ACC112 (cell line): Measurements from ENCODE around the gene SELENOF.
"Not testable (repeated sequence)": the region's sequence is repeated elsewhere in the genome, so short reads cannot be mapped to it uniquely, and the experiment has no call there.

ENCODE experiments used
- H2AFZ ChIP-seq: fragments of 200-600 bp; sonication (generic); one replicate; pipeline ENCODE4 v1.6.0; 2017; ENCODE audit warnings: antibody characterized with exemption, low read length; ENCODE audit not compliant: unreplicated experiment
- H3K27ac ChIP-seq: fragments of 200-600 bp; sonication (generic); 2 replicates; pipeline ENCODE4 v1.5.1; 2014; ENCODE audit warnings: low read depth, mild to moderate bottlenecking, antibody characterized with exemption, low read length, moderate library complexity
- H3K27me3 ChIP-seq: fragments of 200-600 bp; sonication (generic); 2 replicates; pipeline ENCODE4 v1.6.1; 2014; ENCODE audit warnings: mild to moderate bottlenecking, antibody characterized with exemption, low read length, moderate library complexity, mixed read lengths; ENCODE audit not compliant: insufficient read depth
- H3K36me3 ChIP-seq: fragments of 200-600 bp; sonication (generic); 2 replicates; pipeline ENCODE4 v1.6.1; 2016; ENCODE audit warnings: mild to moderate bottlenecking, antibody characterized with exemption, low read length, moderate library complexity, mixed read lengths; ENCODE audit not compliant: insufficient read depth
- H3K4me1 ChIP-seq: fragments of 200-600 bp; sonication (generic); one replicate; pipeline ENCODE4 v1.6.1; 2016; ENCODE audit warnings: low read length, mixed read lengths; ENCODE audit not compliant: insufficient read depth, unreplicated experiment, control insufficient read depth
- H3K4me3 ChIP-seq: fragments of 200-600 bp; sonication (generic); 2 replicates; pipeline ENCODE4 v1.5.1; 2014; ENCODE audit warnings: mild to moderate bottlenecking, low read depth, low read length
- H3K79me2 ChIP-seq: fragments of 200-600 bp; sonication (generic); one replicate; pipeline ENCODE4 v1.6.0; 2016; ENCODE audit warnings: low read length; ENCODE audit not compliant: control insufficient read depth, unreplicated experiment, insufficient read depth

The SELENOF gene

GRCh38 chr1:86916752-86917151, 2.8 kb upstream of the SELENOF start:
- Histone ChIP-seq H3K4me3 (peak overlapping the region; percentile 87; the same call in 1 of the 2 replicates), H3K27ac (no peak overlapping the region), H3K27me3 (no peaks in the 10 kb centered on the region), H3K4me1 (peaks cover 10% of the 10 kb centered on the region), H3K79me2 (peaks cover 56% of the 10 kb centered on the region), H2AFZ (no peak overlapping the region), H3K36me3 (peaks cover 4% of the 10 kb centered on the region; the same call in 1 of the 2 replicates)

- Histone ChIP-seq H2AFZ (peak overlapping the region; percentile 77), H3K79me2 (peaks cover 62% of the 10 kb centered on the region), H3K4me3 (peak overlapping the region; percentile 87), H3K27ac (no peak overlapping the region), H3K36me3 (no peaks in the 10 kb centered on the region), H3K4me1 (peaks cover 13% of the 10 kb centered on the region), H3K27me3 (no peaks in the 10 kb centered on the region)
Measured at GRCh38 chr1:86915737-86916235, 1.9 kb upstream of the SELENOF start.

- Histone ChIP-seq H3K36me3 (no peaks in the 10 kb centered on the region), H3K4me1 (peaks cover 14% of the 10 kb centered on the region), H2AFZ (peak overlapping the region; percentile 77), H3K27me3 (no peaks in the 10 kb centered on the region), H3K27ac (peak overlapping the region; percentile 17; the same call in 1 of the 2 replicates), H3K4me3 (peak overlapping the region; percentile 87), H3K79me2 (peaks cover 62% of the 10 kb centered on the region)
Measured at GRCh38 chr1:86914998-86915736, 1.2 kb upstream of the SELENOF start.

- no peaks in the 10 kb centered on the region for H3K36me3 ChIP-seq
- peak within 1 kb of the TSS; percentile 89 for H3K4me3 ChIP-seq
- peak within 1 kb of the TSS; percentile 77 for H3K27ac ChIP-seq
- no peaks in the 10 kb centered on the region for H3K27me3 ChIP-seq
- H3K79me2 ChIP-seq = peaks cover 67% of the 10 kb centered on the region
- peaks cover 14% of the 10 kb centered on the region for H3K4me1 ChIP-seq
- peak within 1 kb of the TSS; percentile 77 for H2AFZ ChIP-seq
Measured at GRCh38 chr1:86914601-86914997, 673 bp upstream of the SELENOF start, which contains the start of gene HS2ST1. HS2ST1 (plus strand) TSS chr1:86914635.

GRCh38 chr1:86913399-86913895, 479 bp downstream of the SELENOF start:
- Histone ChIP-seq H3K36me3 (no peaks in the 10 kb centered on the region), H3K27ac (peak overlapping the region; percentile 77), H2AFZ (peak overlapping the region; percentile 54), H3K79me2 (peaks cover 78% of the 10 kb centered on the region), H3K4me1 (peaks cover 14% of the 10 kb centered on the region), H3K27me3 (no peaks in the 10 kb centered on the region), H3K4me3 (peak overlapping the region; percentile 89)

GRCh38 chr1:86912281-86912900, 1.5 kb downstream of the SELENOF start:
- no peaks in the 10 kb centered on the region for H3K27me3 ChIP-seq
- H3K79me2 ChIP-seq = peaks cover 88% of the 10 kb centered on the region
- H3K4me3 ChIP-seq = peak overlapping the region; percentile 89
- H3K36me3 ChIP-seq = peaks cover 4% of the 10 kb centered on the region; the same call in 1 of the 2 replicates
- H3K27ac ChIP-seq = no peak overlapping the region
- H2AFZ ChIP-seq = no peak overlapping the region
- peaks cover 14% of the 10 kb centered on the region for H3K4me1 ChIP-seq

GRCh38 chr1:86906419-86906818, 7.5 kb downstream of the SELENOF start:
- no peak overlapping the region for H3K27ac ChIP-seq
- no peak overlapping the region for H2AFZ ChIP-seq
- H3K79me2 ChIP-seq = peaks cover 89% of the 10 kb centered on the region
- peaks cover 4% of the 10 kb centered on the region for H3K4me1 ChIP-seq
- H3K27me3 ChIP-seq = no peaks in the 10 kb centered on the region
- H3K36me3 ChIP-seq = peaks cover 19% of the 10 kb centered on the region
- no peak overlapping the region for H3K4me3 ChIP-seq

GRCh38 chr1:86905875-86906274, 8.1 kb downstream of the SELENOF start:
- no peaks in the 10 kb centered on the region for H3K27me3 ChIP-seq
- H2AFZ ChIP-seq = no peak overlapping the region
- no peak overlapping the region for H3K27ac ChIP-seq
- no peak overlapping the region for H3K4me3 ChIP-seq
- peaks cover 2% of the 10 kb centered on the region for H3K4me1 ChIP-seq
- peaks cover 86% of the 10 kb centered on the region for H3K79me2 ChIP-seq
- peaks cover 24% of the 10 kb centered on the region for H3K36me3 ChIP-seq

- not testable (repeated sequence) for H3K27me3 ChIP-seq, H3K4me3 ChIP-seq, H3K27ac ChIP-seq, H2AFZ ChIP-seq, H3K4me1 ChIP-seq
- peaks cover 17% of the 10 kb centered on the region for H3K36me3 ChIP-seq
- peaks cover 44% of the 10 kb centered on the region for H3K79me2 ChIP-seq
Measured at GRCh38 chr1:86899401-86899800, 14.5 kb downstream of the SELENOF start.

- H3K79me2 ChIP-seq = peaks cover 30% of the 10 kb centered on the region
- no peak overlapping the region for H3K27ac ChIP-seq
- no peaks in the 10 kb centered on the region for H3K4me1 ChIP-seq
- no peaks in the 10 kb centered on the region for H3K27me3 ChIP-seq
- H3K4me3 ChIP-seq = no peak overlapping the region
- peaks cover 3% of the 10 kb centered on the region for H3K36me3 ChIP-seq
- H2AFZ ChIP-seq = no peak overlapping the region
Measured at GRCh38 chr1:86888327-86888726, 25.6 kb downstream of the SELENOF start.
